ENCODE data around the gene MSH3. TPM values are rescaled to one million over a fixed set of nuclear protein-coding genes. Genes with fewer than 3 reads are reported as not detected.
"Not testable (repeated sequence)": the region's sequence is repeated elsewhere in the genome, so short reads cannot be mapped to it uniquely, and the experiment has no call there.

Gene MSH3
- total RNA-seq, 1 donor from 2014 or later: 15.4 TPM

- TF ChIP-seq EZH2 (IDR thresholded peaks at IDR 0.05; ENCODE audit: insufficient read depth, low read length) (no peak), CTCF (IDR thresholded peaks at IDR 0.05; ENCODE audit: insufficient read depth, low read depth, low read length) (no peak)
- no peak overlapping the region for H3K4me3 ChIP-seq (ENCODE audit: insufficient read depth, low read depth, low read length)
- H3K36me3 Mint-ChIP-seq (ENCODE audit: low read depth, unreplicated experiment): peaks cover 5% of the 10 kb centered on the region
- no peak overlapping the region for H3K4me2 ChIP-seq (ENCODE audit: low read length)
- H3K27ac ChIP-seq (ENCODE audit: low read depth, low read length): no peak overlapping the region
- no peaks in the 10 kb centered on the region for H3K9me3 Mint-ChIP-seq (ENCODE audit: unreplicated experiment)
- H2AFZ ChIP-seq (ENCODE audit: low read depth, low read length): no peak overlapping the region
- no peak overlapping the region for H3K4me3 Mint-ChIP-seq (ENCODE audit: unreplicated experiment)
- H3K27me3 ChIP-seq (ENCODE audit: insufficient read depth, low read length): no peaks in the 10 kb centered on the region
- H4K20me1 ChIP-seq (ENCODE audit: insufficient read depth, low read length): no peaks in the 10 kb centered on the region
- H3K36me3 ChIP-seq (ENCODE audit: insufficient read depth, low read length): peaks cover 9% of the 10 kb centered on the region
- no peak for DNase-seq (ENCODE audit: low read depth)
- no peaks in the 10 kb centered on the region for H3K79me2 ChIP-seq (ENCODE audit: insufficient read depth, low read length)
- H3K27me3 Mint-ChIP-seq (ENCODE audit: low read depth, unreplicated experiment): no peaks in the 10 kb centered on the region
- H3K4me1 ChIP-seq (ENCODE audit: insufficient read depth, low read length): no peaks in the 10 kb centered on the region
- H3K9ac ChIP-seq (ENCODE audit: low read length): no peak overlapping the region
- no peak for FAIRE-seq
- H3K9me3 ChIP-seq (ENCODE audit: insufficient read depth, low read depth, low read length): no peaks in the 10 kb centered on the region
- H3K27ac Mint-ChIP-seq (ENCODE audit: unreplicated experiment): no peak overlapping the region
- H3K4me1 Mint-ChIP-seq (ENCODE audit: low read depth, unreplicated experiment): no peaks in the 10 kb centered on the region
Observed at GRCh38 chr5:80816590-80816989, 162.1 kb downstream of the MSH3 start.

- Mint-ChIP-seq H3K9me3 (ENCODE audit: unreplicated experiment) (peaks cover 1% of the 10 kb centered on the region), H3K4me1 (ENCODE audit: low read depth, unreplicated experiment) (no peaks in the 10 kb centered on the region), H3K36me3 (ENCODE audit: low read depth, unreplicated experiment) (peaks cover 11% of the 10 kb centered on the region), H3K4me3 (ENCODE audit: unreplicated experiment) (no peak overlapping the region), H3K27me3 (ENCODE audit: low read depth, unreplicated experiment) (no peaks in the 10 kb centered on the region), H3K27ac (ENCODE audit: unreplicated experiment) (no peak overlapping the region)
- H3K4me3 ChIP-seq (ENCODE audit: insufficient read depth, low read depth, low read length): no peak overlapping the region
- DNase-seq (ENCODE audit: low read depth) (no peak), FAIRE-seq (no peak)
- no peaks in the 10 kb centered on the region for H3K36me3 ChIP-seq (ENCODE audit: insufficient read depth, low read length)
- no peaks in the 10 kb centered on the region for H4K20me1 ChIP-seq (ENCODE audit: insufficient read depth, low read length)
- H3K4me2 ChIP-seq (ENCODE audit: low read length): no peak overlapping the region
- H3K27ac ChIP-seq (ENCODE audit: low read depth, low read length): no peak overlapping the region
- no peaks in the 10 kb centered on the region for H3K79me2 ChIP-seq (ENCODE audit: insufficient read depth, low read length)
- TF ChIP-seq CTCF (IDR thresholded peaks at IDR 0.05; ENCODE audit: insufficient read depth, low read depth, low read length): no peak
- TF ChIP-seq EZH2 (IDR thresholded peaks at IDR 0.05; ENCODE audit: insufficient read depth, low read length): no peak
- no peak overlapping the region for H3K9ac ChIP-seq (ENCODE audit: low read length)
- no peak overlapping the region for H2AFZ ChIP-seq (ENCODE audit: low read depth, low read length)
- H3K9me3 ChIP-seq (ENCODE audit: insufficient read depth, low read depth, low read length): no peaks in the 10 kb centered on the region
- no peaks in the 10 kb centered on the region for H3K4me1 ChIP-seq (ENCODE audit: insufficient read depth, low read length)
- no peaks in the 10 kb centered on the region for H3K27me3 ChIP-seq (ENCODE audit: insufficient read depth, low read length)
Observed at GRCh38 chr5:80820685-80821084, 166.2 kb downstream of the MSH3 start.

GRCh38 chr5:80822640-80823039 is 168.2 kb downstream of the MSH3 start:
- Mint-ChIP-seq H3K9me3 (ENCODE audit: unreplicated experiment) (peaks cover 1% of the 10 kb centered on the region), H3K4me1 (ENCODE audit: low read depth, unreplicated experiment) (no peaks in the 10 kb centered on the region), H3K27ac (ENCODE audit: unreplicated experiment) (no peak overlapping the region), H3K4me3 (ENCODE audit: unreplicated experiment) (no peak overlapping the region), H3K27me3 (ENCODE audit: low read depth, unreplicated experiment) (no peaks in the 10 kb centered on the region), H3K36me3 (ENCODE audit: low read depth, unreplicated experiment) (peaks cover 12% of the 10 kb centered on the region)
- DNase-seq (ENCODE audit: low read depth) (no peak), FAIRE-seq (no peak)
- Histone ChIP-seq H3K79me2 (ENCODE audit: insufficient read depth, low read length) (no peaks in the 10 kb centered on the region), H4K20me1 (ENCODE audit: insufficient read depth, low read length) (no peaks in the 10 kb centered on the region), H3K4me1 (ENCODE audit: insufficient read depth, low read length) (no peaks in the 10 kb centered on the region), H3K9ac (ENCODE audit: low read length) (no peak overlapping the region), H3K9me3 (ENCODE audit: insufficient read depth, low read depth, low read length) (no peaks in the 10 kb centered on the region), H3K36me3 (ENCODE audit: insufficient read depth, low read length) (no peaks in the 10 kb centered on the region), H3K27ac (ENCODE audit: low read depth, low read length) (no peak overlapping the region), H3K4me2 (ENCODE audit: low read length) (no peak overlapping the region), H3K27me3 (ENCODE audit: insufficient read depth, low read length) (no peaks in the 10 kb centered on the region), H2AFZ (ENCODE audit: low read depth, low read length) (no peak overlapping the region), H3K4me3 (ENCODE audit: insufficient read depth, low read depth, low read length) (no peak overlapping the region)
- TF ChIP-seq CTCF (IDR thresholded peaks at IDR 0.05; ENCODE audit: insufficient read depth, low read depth, low read length) (no peak), EZH2 (IDR thresholded peaks at IDR 0.05; ENCODE audit: insufficient read depth, low read length) (no peak)

GRCh38 chr5:80824159-80824558 is 169.7 kb downstream of the MSH3 start:
- H3K4me3 Mint-ChIP-seq (ENCODE audit: unreplicated experiment); H3K27ac Mint-ChIP-seq (ENCODE audit: unreplicated experiment); H2AFZ ChIP-seq (ENCODE audit: low read depth, low read length); H3K9ac ChIP-seq (ENCODE audit: low read length); DNase-seq (ENCODE audit: low read depth); H3K27me3 ChIP-seq (ENCODE audit: insufficient read depth, low read length); H3K4me2 ChIP-seq (ENCODE audit: low read length); H3K9me3 ChIP-seq (ENCODE audit: insufficient read depth, low read depth, low read length); H3K27ac ChIP-seq (ENCODE audit: low read depth, low read length); H3K4me1 ChIP-seq (ENCODE audit: insufficient read depth, low read length); H3K27me3 Mint-ChIP-seq (ENCODE audit: low read depth, unreplicated experiment); H3K79me2 ChIP-seq (ENCODE audit: insufficient read depth, low read length); H3K36me3 ChIP-seq (ENCODE audit: insufficient read depth, low read length); H3K4me3 ChIP-seq (ENCODE audit: insufficient read depth, low read depth, low read length); FAIRE-seq; H4K20me1 ChIP-seq (ENCODE audit: insufficient read depth, low read length); H3K4me1 Mint-ChIP-seq (ENCODE audit: low read depth, unreplicated experiment); H3K9me3 Mint-ChIP-seq (ENCODE audit: unreplicated experiment): not testable (repeated sequence)
- peaks cover 22% of the 10 kb centered on the region for H3K36me3 Mint-ChIP-seq (ENCODE audit: low read depth, unreplicated experiment)
